K562 (cell line): ENCODE results near the gene SRPK3. TPM values are rescaled to one million over a fixed set of nuclear protein-coding genes. Genes with fewer than 3 reads are reported as not detected.

Experiments used
- ATAC-seq: fragments of 200-7000 bp; cut with Tn5 transposase; 3 replicates; pipeline ENCODE4 v1.9.1; 2020; ENCODE audit warnings: moderate library complexity
- BruUV-seq: library from RNA; stranded (reverse); fragments of 400-500 nt; replicated peaks from 2 replicates; lab custom pipeline; 2021; lab: Mats Ljungman, UMichigan
- CTCF ChIA-PET: fragments of 300-600 bp; formaldehyde crosslinking; extraction: SDS; loops from one replicate; lab custom pipeline; 2021; ENCODE audit warnings: low intra/inter-chr PET ratio; lab: Yijun Ruan, JAX
- POLR2A ChIA-PET: fragments of 300-600, 350-650 bp; sonication (Branson Sonifier 250); formaldehyde crosslinking; extraction: SDS; loops from one replicate; lab custom pipeline; 2021; ENCODE audit warnings: antibody characterized with exemption, inconsistent platforms; lab: Yijun Ruan, JAX
- DNase-seq, 4 experiments: peaks; one replicate each; pipeline versions ENCODE4 v3.0.0 to v3.0.0-alpha.2; 2011 to 2018; ENCODE audit warnings: low spot score in 3 of 4, mixed read lengths in 3 of 4; ENCODE audit errors: extremely low read depth in 1 of 4
- FAIRE-seq: peaks from 2 replicates; lab custom pipeline; 2011; peaks lifted over from hg19 to GRCh38; lab: Jason Lieb, UNC
- H2AFZ ChIP-seq: 2 replicates; pipeline ENCODE4 v1.6.0; 2011; ENCODE audit warnings: low read depth, low read length, control low read depth, inconsistent platforms
- H3K27ac ChIP-seq: fragments of 200-600 bp; 3 replicates; pipeline ENCODE4 v1.8.0; 2011; ENCODE audit warnings: low read depth, mild to moderate bottlenecking, control low read depth, inconsistent platforms, low read length, moderate library complexity, mixed read lengths; ENCODE audit errors: extremely low read depth
- H3K27me3 ChIP-seq, 2 experiments: fragments of 300-600 bp in 1 of 2; 2 replicates in 1 of 2; 3 replicates in 1 of 2; pipeline versions ENCODE4 v1.6.0 to v1.8.0; 2011; ENCODE audit warnings: inconsistent platforms in 2 of 2, low read length in 2 of 2, mild to moderate bottlenecking in 1 of 2, mixed read lengths in 1 of 2, moderate library complexity in 1 of 2; ENCODE audit not compliant: control insufficient read depth in 2 of 2, insufficient read depth in 2 of 2
- H3K36me3 ChIP-seq: fragments of 300-600 bp; 3 replicates; pipeline ENCODE4 v1.8.0; 2011; ENCODE audit warnings: mild to moderate bottlenecking, low read length, inconsistent platforms; ENCODE audit not compliant: control insufficient read depth, insufficient read depth
- H3K4me1 ChIP-seq, 2 experiments: fragments of 200-600 bp in 1 of 2; replicated peaks in 1 of 2; 2 replicates in 1 of 2; 3 replicates in 1 of 2; pipeline versions ENCODE4 v1.5.1 to v1.8.0; 2011; ENCODE audit warnings: inconsistent platforms in 2 of 2, low read length in 2 of 2, mild to moderate bottlenecking in 1 of 2, mixed read lengths in 1 of 2, moderate library complexity in 1 of 2; ENCODE audit not compliant: control insufficient read depth in 2 of 2, insufficient read depth in 2 of 2
- H3K4me2 ChIP-seq: 2 replicates; pipeline ENCODE4 v1.6.1; 2011; ENCODE audit warnings: low read length, control low read depth, inconsistent platforms, mixed read lengths; ENCODE audit not compliant: insufficient read depth
- H3K4me3 ChIP-seq: fragments of 200-600 bp; sonication (generic), shearing (Covaris generic); 2 replicates; pipeline ENCODE4 v1.5.1; 2016; ENCODE audit warnings: control low read depth, inconsistent platforms
- H3K79me2 ChIP-seq: fragments of 200-600 bp; 3 replicates; pipeline ENCODE4 v1.8.0; 2011; ENCODE audit warnings: low read length, inconsistent platforms; ENCODE audit not compliant: control insufficient read depth, insufficient read depth
- H3K9ac ChIP-seq, 2 experiments: 2 replicates each; pipeline versions ENCODE4 v1.6.0 to v1.6.1; 2011; ENCODE audit warnings: low read depth in 2 of 2, low read length in 2 of 2, control low read depth in 1 of 2, inconsistent platforms in 1 of 2, mild to moderate bottlenecking in 1 of 2, mixed read lengths in 1 of 2; ENCODE audit not compliant: insufficient read depth in 1 of 2
- H3K9me1 ChIP-seq: one replicate; pipeline ENCODE4 v1.6.0; 2011; ENCODE audit warnings: inconsistent platforms, mild to moderate bottlenecking, low read length, moderate library complexity; ENCODE audit not compliant: control insufficient read depth, insufficient read depth
- H3K9me3 ChIP-seq: replicated peaks from 2 replicates; pipeline ENCODE4 v1.5.1; 2011; ENCODE audit warnings: low read depth, low read length, inconsistent platforms; ENCODE audit not compliant: control insufficient read depth, insufficient read depth
- H4K20me1 ChIP-seq: replicated peaks from 2 replicates; pipeline ENCODE4 v1.6.1; 2011; ENCODE audit warnings: low read length, inconsistent platforms, mixed read lengths; ENCODE audit not compliant: control insufficient read depth, insufficient read depth
- ARID3A ChIP-seq: IDR thresholded peaks from 2 replicates; pipeline ENCODE4 v1.6.1; 2012; ENCODE audit warnings: low read depth, low read length, improper control_type of control experiment, borderline replicate concordance
- BHLHE40 ChIP-seq: IDR thresholded peaks from 2 replicates; pipeline ENCODE4 v1.6.1; 2011; ENCODE audit warnings: low read length, improper control_type of control experiment
- BRF1 ChIP-seq: IDR thresholded peaks from 3 replicates; pipeline ENCODE4 v1.6.1; 2011; ENCODE audit warnings: borderline replicate concordance, mild to moderate bottlenecking; ENCODE audit not compliant: insufficient read length; ENCODE audit errors: extremely low read depth
- FOSL1 ChIP-seq: fragments of 200-800 bp; sonication (Bioruptor generic); conservative IDR thresholded peaks from 2 replicates; pipeline ENCODE4 v1.6.1; 2016; ENCODE audit warnings: missing genetic modification characterization, missing compliant biosample characterization
- FOXM1 ChIP-seq, 2 experiments: fragments of 450-650 bp in 1 of 2; sonication (generic) in 1 of 2; formaldehyde crosslinking in 1 of 2; IDR thresholded peaks; 2 replicates each; pipeline versions ENCODE4 v1.6.1 to v1.9.0; 2017 to 2022; ENCODE audit warnings: low read depth in 2 of 2, mild to moderate bottlenecking in 2 of 2, missing genetic modification reagents in 1 of 2, moderate library complexity in 1 of 2
- GTF2F1 ChIP-seq: IDR thresholded peaks from 2 replicates; pipeline ENCODE4 v1.6.1; 2011; ENCODE audit warnings: low read depth, low read length, improper control_type of control experiment
- HNRNPL ChIP-seq: fragments of 200-400 bp; formaldehyde crosslinking; IDR thresholded peaks from 2 replicates; pipeline ENCODE4 v1.6.1; 2017; ENCODE audit warnings: low read depth, mild to moderate bottlenecking, low read length
- KDM1A ChIP-seq, 2 experiments: fragments of 450-650 bp; IDR thresholded peaks; 2 replicates each; pipeline ENCODE4 v1.6.1; 2016; ENCODE audit warnings: mild to moderate bottlenecking in 2 of 2
- NFIC ChIP-seq: fragments of 450-650 bp; IDR thresholded peaks from 2 replicates; pipeline ENCODE4 v1.6.1; 2017; ENCODE audit warnings: mild to moderate bottlenecking, inconsistent platforms
- POLR2G ChIP-seq: fragments of 200-400 bp; formaldehyde crosslinking; IDR thresholded peaks from 2 replicates; pipeline ENCODE4 v1.6.1; 2017; ENCODE audit warnings: low read depth, mild to moderate bottlenecking, antibody characterized with exemption, low read length, moderate library complexity
- RBFOX2 ChIP-seq: fragments of 200-400 bp; formaldehyde crosslinking; IDR thresholded peaks from 2 replicates; pipeline ENCODE4 v1.6.1; 2017; ENCODE audit warnings: low read depth, mild to moderate bottlenecking, low read length, moderate library complexity
- RFX7 ChIP-seq: fragments of 250-450 bp; sonication (Bioruptor Pico); IDR thresholded peaks from 2 replicates; pipeline ENCODE4 v1.5.1; 2021; ENCODE audit warnings: mild to moderate bottlenecking
- SNRNP70 ChIP-seq: fragments of 200-400 bp; formaldehyde crosslinking; optimal IDR thresholded peaks from 2 replicates; pipeline ENCODE3; 2017; ENCODE audit warnings: low read depth, low read length
- TEAD2 ChIP-seq: fragments of 450-650 bp; IDR thresholded peaks from 2 replicates; pipeline ENCODE4 v1.6.1; 2016; ENCODE audit warnings: missing genetic modification characterization, control low read depth, missing compliant biosample characterization
- XRCC5 ChIP-seq: fragments of 200-400 bp; formaldehyde crosslinking; IDR thresholded peaks from 2 replicates; pipeline ENCODE4 v1.6.1; 2017; ENCODE audit warnings: low read depth, mild to moderate bottlenecking, low read length
- ZFX ChIP-seq: sonication (generic); formaldehyde crosslinking; IDR thresholded peaks from 2 replicates; pipeline ENCODE4 v1.8.0; 2022; ENCODE audit warnings: mild to moderate bottlenecking, missing genetic modification reagents, moderate library complexity
- ZNF311 ChIP-seq: fragments of 250-450 bp; sonication (Bioruptor Pico); IDR thresholded peaks from 2 replicates; pipeline ENCODE4 v1.4.0; 2020; ENCODE audit warnings: mild to moderate bottlenecking, moderate library complexity
- ZNF507 ChIP-seq: conservative IDR thresholded peaks from 2 replicates; pipeline ENCODE4 v1.6.1; 2017; ENCODE audit warnings: missing genetic modification characterization, missing compliant biosample characterization
- WGBS: fragments of 100-300 bp; shearing (Covaris generic); methylation state at CpG from one replicate; pipeline ENCODE4 v1.1.6; 2016; ENCODE audit warnings: low coverage, mixed read lengths; ENCODE audit not compliant: insufficient coverage; ENCODE audit errors: missing lambda C conversion rate; 5-methylcytosine and 5-hydroxymethylcytosine counted together
- in situ Hi-C: fragments of 300-500 bp; cut with MboI; formaldehyde crosslinking; loops from 4 replicates; pipeline ENCODE4 v1.15.0; 2018; ENCODE audit warnings: inconsistent platforms, mixed read lengths
- intact Hi-C: fragments of 100-400 bp; cut with micrococcal nuclease; formaldehyde crosslinking; loops from 2 replicates; pipeline ENCODE4 v1.14.2; 2022
- polyA plus RNA-seq, 8 experiments: library from polyadenylated mRNA; depleted of rRNA in 4 of 8; stranded (reverse) in 5 of 8; unstranded in 3 of 8; fragments of >200 nt; fragmentation: Nextera tagmentation in 2 of 8; fragmentation: Illumina TruSeq in 1 of 8; extraction: Ambion mirVana in 2 of 8; extraction: Trizol in 1 of 8; gene quantifications; 2 replicates each; pipeline versions ENCODE4 v1.2.1 to v1.2.3, GENCODE V29; 2011 to 2014; ENCODE audit warnings: inconsistent platforms in 1 of 8, missing spikeins in 1 of 8
- total RNA-seq, 7 experiments: library from RNA; depleted of rRNA in 6 of 7; stranded (reverse); fragments of >200 nt in 6 of 7; fragmentation: Illumina TruSeq in 2 of 7; extraction: Trizol in 2 of 7; gene quantifications; 2 replicates each; pipeline versions ENCODE4 v1.2.1 to v1.2.3, GENCODE V29; 2011 to 2021; ENCODE audit warnings: low replicate concordance in 1 of 7
- TF ChIP-seq, protein P1 (sequence below): fragments of 250-450 bp; sonication (Bioruptor Pico); IDR thresholded peaks from 2 replicates; pipeline ENCODE4 v1.5.0; 2021

Gene SRPK3
- total and polyA plus RNA-seq, 9 of the 15 experiments (the other 6 are each of a cell fraction or from before 2014, with no cell fraction given) = 0.01 to 0.09 (median 0.04) TPM; not detected in 2

GRCh38 chrX:153766871-153767673 is 13.8 kb upstream of the SRPK3 start:
- Histone ChIP-seq H3K36me3 (no peaks in the 10 kb centered on the region), H2AFZ (peak overlapping the region; percentile 86; the same call in 1 of the 2 replicates), H3K27ac (peak overlapping the region; percentile 99), H3K27me3 (no peaks in the 10 kb centered on the region), H3K79me2 (peaks cover 14% of the 10 kb centered on the region), H3K4me3 (no peak overlapping the region), H3K9me1 (no peaks in the 10 kb centered on the region), H3K4me2 (peak overlapping the region; percentile 87; the same call in 1 of the 2 replicates), H3K4me1 (peaks cover 15 to 91% of the 10 kb centered on the region in 2 experiments), H4K20me1 (no peaks in the 10 kb centered on the region), H3K9ac (peak overlapping the region; percentile 92 to 96), H3K9me3 (no peaks in the 10 kb centered on the region)
- DNase-seq = peak in 1 of 4 experiments; percentile 2
- ChIA-PET POLR2A (no interaction called here), CTCF (no interaction called here)
- BruUV-seq = no TSS peak
- intact Hi-C loops = loop anchor here (5.0 kb wide), 1 partner anchor 160 kb away; the partner anchor contains the start of gene ARHGAP4
- FAIRE-seq = no peak
- in situ Hi-C loops = no loop called here
- WGBS = 90% methylated on average over 9 of the region's 56 CpGs
- no peak for ATAC-seq
- TF ChIP-seq KDM1A (IDR thresholded peaks at IDR 0.05) = no peak
- TF ChIP-seq RFX7 = no peak
- no peak for TF ChIP-seq TEAD2 (tag)
- TF ChIP-seq XRCC5 = 0 out of 2 replicates have a peak, but pooled peaks have one; percentile 0
- TF ChIP-seq FOSL1 (tag) = no peak
- no peak for TF ChIP-seq ARID3A
- no peak for TF ChIP-seq FOXM1 (IDR thresholded peaks at IDR 0.05; ENCODE audit: low read depth)
- peak; percentile 63; the same call in 1 of the 2 replicates for TF ChIP-seq FOXM1 (CRISPR knock-in tag; IDR thresholded peaks at IDR 0.05; ENCODE audit: low read depth)
- TF ChIP-seq POLR2G = peak; percentile 37
- peak; percentile 49 for TF ChIP-seq HNRNPL
- no peak for TF ChIP-seq ZNF311
- TF ChIP-seq ZFX (CRISPR knock-in tag) = no peak
- peak; percentile 20; the same call in 1 of the 2 replicates for TF ChIP-seq NFIC
- TF ChIP-seq BHLHE40 = no peak
- no peak for TF ChIP-seq GTF2F1
- TF ChIP-seq ZNF507 (tag) = no peak
- no peak for TF ChIP-seq SNRNP70
- 0 out of 2 replicates have a peak, but pooled peaks have one; percentile 5 for TF ChIP-seq RBFOX2
- TF ChIP-seq, protein P1, sequence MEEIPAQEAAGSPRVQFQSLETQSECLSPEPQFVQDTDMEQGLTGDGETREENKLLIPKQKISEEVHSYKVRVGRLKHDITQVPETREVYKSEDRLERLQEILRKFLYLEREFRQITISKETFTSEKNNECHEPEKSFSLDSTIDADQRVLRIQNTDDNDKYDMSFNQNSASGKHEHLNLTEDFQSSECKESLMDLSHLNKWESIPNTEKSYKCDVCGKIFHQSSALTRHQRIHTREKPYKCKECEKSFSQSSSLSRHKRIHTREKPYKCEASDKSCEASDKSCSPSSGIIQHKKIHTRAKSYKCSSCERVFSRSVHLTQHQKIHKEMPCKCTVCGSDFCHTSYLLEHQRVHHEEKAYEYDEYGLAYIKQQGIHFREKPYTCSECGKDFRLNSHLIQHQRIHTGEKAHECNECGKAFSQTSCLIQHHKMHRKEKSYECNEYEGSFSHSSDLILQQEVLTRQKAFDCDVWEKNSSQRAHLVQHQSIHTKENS = no peak
- TF ChIP-seq BRF1 = no peak
